Vagina (tissue), 2 donors: ENCODE measurements around the gene GPX4. TPM values are rescaled to one million over a fixed set of nuclear protein-coding genes. Genes with fewer than 3 reads are reported as not detected.

Source experiments
- DNase-seq, 2 donors: peaks; one replicate each; pipeline ENCODE4 v3.0.0-alpha.2; 2017; ENCODE audit errors: extremely low spot score in 2 of 2
- H3K27ac ChIP-seq: fragments of 200-600 bp; sonication (generic); one replicate; pipeline ENCODE4 v1.5.1; 2019
- H3K27me3 ChIP-seq: fragments of 200-600 bp; sonication (generic); one replicate; pipeline ENCODE4 v1.5.1; 2019
- H3K36me3 ChIP-seq, 2 donors: fragments of 200-600 bp; sonication (generic); one replicate each; pipeline ENCODE4 v1.5.1; 2017 to 2019
- H3K4me1 ChIP-seq: fragments of 200-600 bp; sonication (generic); one replicate; pipeline ENCODE4 v1.5.1; 2019
- H3K4me3 ChIP-seq, 2 donors: fragments of 200-600 bp; sonication (generic); 1 replicate in 1 of 2; 2 replicates in 1 of 2; pipeline ENCODE4 v1.5.1; 2016 to 2019
- H3K9me3 ChIP-seq: fragments of 200-600 bp; sonication (generic); one replicate; pipeline ENCODE4 v1.5.1; 2019
- CTCF ChIP-seq, 3 experiments: fragments of 450-650 bp in 2 of 3; fragments of 200-600 bp in 1 of 3; sonication (generic) in 1 of 3; IDR thresholded peaks; one replicate each; pipeline ENCODE4 v1.5.1; 2017 to 2019; ENCODE audit warnings: antibody characterized with exemption in 3 of 3, mild to moderate bottlenecking in 2 of 3, moderate library complexity in 2 of 3
- POLR2A ChIP-seq, 2 donors: fragments of 450-650 bp; IDR thresholded peaks; one replicate each; pipeline ENCODE4 v1.6.1; 2017; ENCODE audit warnings: antibody characterized with exemption in 2 of 2, mild to moderate bottlenecking in 2 of 2, moderate library complexity in 2 of 2
- POLR2AphosphoS5 ChIP-seq, 2 donors: sonication (generic); formaldehyde crosslinking; IDR thresholded peaks; one replicate each; pipeline ENCODE4 v1.9.0; 2017; ENCODE audit warnings: antibody characterized with exemption in 2 of 2, mild to moderate bottlenecking in 2 of 2, low read depth in 1 of 2; ENCODE audit not compliant: insufficient read depth in 1 of 2
- intact Hi-C: fragments of 100-400 bp; cut with DNase I; formaldehyde crosslinking; loops from one replicate; pipeline ENCODE4 v1.15.1; 2023
- total RNA-seq: library from RNA; depleted of rRNA; stranded (reverse); fragments of >200 nt; gene quantifications from one replicate; pipeline ENCODE4 v1.2.3, GENCODE V29; 2016

The GPX4 gene
- total RNA-seq, 1 donor from 2014 or later = 524 TPM

- peaks cover 79% of the 10 kb centered on the region for H3K4me1 ChIP-seq
These were observed 48.3 kb downstream of the GPX4 start for GRCh38 chr19:1151917-1152587.

GRCh38 chr19:1153891-1154730 is 50.3 kb downstream of the GPX4 start:
- Histone ChIP-seq H3K4me1 (peaks cover 71% of the 10 kb centered on the region), H3K36me3 (peaks cover 0 to 10% of the 10 kb centered on the region in 2 donors), H3K4me3 (peak overlapping the region; percentile 26 to 42), H3K27ac (peak overlapping the region; percentile 92), H3K9me3 (no peaks in the 10 kb centered on the region), H3K27me3 (no peaks in the 10 kb centered on the region)
- DNase-seq = no peak
- no peak for TF ChIP-seq POLR2A (IDR thresholded peaks at IDR 0.05)
- no peak for TF ChIP-seq POLR2AphosphoS5 (IDR thresholded peaks at IDR 0.05; ENCODE audit: insufficient read depth in 1 of 2, low read depth in 1 of 2)
- no peak for TF ChIP-seq CTCF (IDR thresholded peaks at IDR 0.05)
- intact Hi-C loops = no loop called here

More at GRCh38 chr19:1151917-1152587, 48.3 kb downstream of the GPX4 start:
- Histone ChIP-seq H3K4me3 (no peak overlapping the region), H3K9me3 (no peaks in the 10 kb centered on the region), H3K36me3 (peaks cover 0 to 10% of the 10 kb centered on the region in 2 donors), H3K27ac (peak overlapping the region; percentile 46), H3K27me3 (no peaks in the 10 kb centered on the region)
- peak in 1 of 2 donors; percentile 43 for TF ChIP-seq POLR2AphosphoS5 (IDR thresholded peaks at IDR 0.05; ENCODE audit: insufficient read depth in 1 of 2, low read depth in 1 of 2)
- no peak for TF ChIP-seq POLR2A (IDR thresholded peaks at IDR 0.05)
- no peak for TF ChIP-seq CTCF (IDR thresholded peaks at IDR 0.05)
- intact Hi-C loops = no loop called here
- no peak for DNase-seq

- Histone ChIP-seq H3K4me3 (peak overlapping the region; percentile 26 to 42), H3K27me3 (no peaks in the 10 kb centered on the region), H3K9me3 (no peaks in the 10 kb centered on the region), H3K36me3 (peaks cover 0 to 10% of the 10 kb centered on the region in 2 donors), H3K27ac (peak overlapping the region; percentile 92), H3K4me1 (peaks cover 65% of the 10 kb centered on the region)
- no peak for DNase-seq
- intact Hi-C loops = no loop called here
- TF ChIP-seq CTCF (IDR thresholded peaks at IDR 0.05) = no peak
- peak; percentile 89 to 96 for TF ChIP-seq POLR2AphosphoS5 (IDR thresholded peaks at IDR 0.05; ENCODE audit: insufficient read depth in 1 of 2, low read depth in 1 of 2)
- peak in 1 of 2 donors; percentile 25 for TF ChIP-seq POLR2A (IDR thresholded peaks at IDR 0.05)
These were observed 51.0 kb downstream of the GPX4 start for GRCh38 chr19:1154731-1155351.

GRCh38 chr19:1155352-1156304 is 51.8 kb downstream of the GPX4 start:
- Histone ChIP-seq H3K4me3 (peak overlapping the region; percentile 26 to 42), H3K4me1 (peaks cover 60% of the 10 kb centered on the region), H3K36me3 (peaks cover 0 to 14% of the 10 kb centered on the region in 2 donors)

More at GRCh38 chr19:1155352-1156304, 51.8 kb downstream of the GPX4 start:
- intact Hi-C loops = no loop called here
- H3K27me3 ChIP-seq = no peaks in the 10 kb centered on the region
- no peak for DNase-seq
- H3K9me3 ChIP-seq = no peaks in the 10 kb centered on the region
- peak overlapping the region; percentile 92 for H3K27ac ChIP-seq
- TF ChIP-seq CTCF (IDR thresholded peaks at IDR 0.05) = no peak
- TF ChIP-seq POLR2AphosphoS5 (IDR thresholded peaks at IDR 0.05; ENCODE audit: insufficient read depth in 1 of 2, low read depth in 1 of 2) = peak in 1 of 2 donors; percentile 77
- no peak for TF ChIP-seq POLR2A (IDR thresholded peaks at IDR 0.05)
